ENCODE data around the gene KLHL33. TPM values are rescaled to one million over a fixed set of nuclear protein-coding genes. Genes with fewer than 3 reads are reported as not detected.

KLHL33 gene
- total RNA-seq, 1 experiment from 2014 or later: 0.11 TPM

DNA sequence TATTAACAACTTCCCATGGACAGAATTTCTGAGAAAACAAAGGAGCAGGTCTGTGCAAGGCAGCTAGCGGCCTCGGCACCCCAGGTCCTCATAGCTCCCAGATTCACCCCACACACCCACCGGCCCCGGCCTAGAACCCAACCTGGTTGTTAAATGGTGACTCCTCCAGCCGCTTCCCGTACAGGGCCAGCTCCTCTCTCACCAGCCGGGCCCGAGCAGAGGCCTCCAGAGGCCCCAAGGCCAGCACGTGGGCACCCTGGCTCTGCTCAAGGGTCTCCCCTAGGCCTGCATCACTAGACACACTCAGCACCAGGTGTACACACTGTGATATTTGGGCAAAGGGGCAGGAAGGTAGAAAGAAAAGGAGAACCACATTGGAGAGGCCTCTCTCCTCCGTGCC, 52.9 kb downstream of the KLHL33 start:
- intact Hi-C loops (cut with micrococcal nuclease; ENCODE audit: unreplicated experiment): no loop called here
- no peak overlapping the region for H3K27ac ChIP-seq
- no peaks in the 10 kb centered on the region for H3K9me3 ChIP-seq (ENCODE audit: insufficient read depth, low read depth)
- no peak overlapping the region for H2AFZ ChIP-seq
- no TSS peak for BruUV-seq (replicated peaks)
- no peak for DNase-seq
- no peaks in the 10 kb centered on the region for H3K79me2 ChIP-seq (ENCODE audit: low read depth)
- H3F3A ChIP-seq (ENCODE audit: insufficient read depth, low read depth): no peaks in the 10 kb centered on the region
- no peaks in the 10 kb centered on the region for H4K20me1 ChIP-seq (ENCODE audit: insufficient read depth)
- no peak overlapping the region for H3K4me3 ChIP-seq
- no peaks in the 10 kb centered on the region for H3K36me3 ChIP-seq (ENCODE audit: low read depth)
- ChIA-PET CTCF (no interaction called here), POLR2A (ENCODE audit: unreplicated experiment) (no interaction called here)
- H3K4me2 ChIP-seq: no peak overlapping the region
- no peaks in the 10 kb centered on the region for H3K4me1 ChIP-seq (replicated peaks; ENCODE audit: insufficient read depth)
- no peaks in the 10 kb centered on the region for H3K27me3 ChIP-seq (ENCODE audit: insufficient read depth, low read depth)
- no peaks in the 10 kb centered on the region for H3K9me2 ChIP-seq (ENCODE audit: insufficient read depth)
- TF ChIP-seq, protein P1, sequence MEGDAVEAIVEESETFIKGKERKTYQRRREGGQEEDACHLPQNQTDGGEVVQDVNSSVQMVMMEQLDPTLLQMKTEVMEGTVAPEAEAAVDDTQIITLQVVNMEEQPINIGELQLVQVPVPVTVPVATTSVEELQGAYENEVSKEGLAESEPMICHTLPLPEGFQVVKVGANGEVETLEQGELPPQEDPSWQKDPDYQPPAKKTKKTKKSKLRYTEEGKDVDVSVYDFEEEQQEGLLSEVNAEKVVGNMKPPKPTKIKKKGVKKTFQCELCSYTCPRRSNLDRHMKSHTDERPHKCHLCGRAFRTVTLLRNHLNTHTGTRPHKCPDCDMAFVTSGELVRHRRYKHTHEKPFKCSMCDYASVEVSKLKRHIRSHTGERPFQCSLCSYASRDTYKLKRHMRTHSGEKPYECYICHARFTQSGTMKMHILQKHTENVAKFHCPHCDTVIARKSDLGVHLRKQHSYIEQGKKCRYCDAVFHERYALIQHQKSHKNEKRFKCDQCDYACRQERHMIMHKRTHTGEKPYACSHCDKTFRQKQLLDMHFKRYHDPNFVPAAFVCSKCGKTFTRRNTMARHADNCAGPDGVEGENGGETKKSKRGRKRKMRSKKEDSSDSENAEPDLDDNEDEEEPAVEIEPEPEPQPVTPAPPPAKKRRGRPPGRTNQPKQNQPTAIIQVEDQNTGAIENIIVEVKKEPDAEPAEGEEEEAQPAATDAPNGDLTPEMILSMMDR (conservative IDR thresholded peaks at IDR 0.05): no peak
- TF ChIP-seq EZH2 (IDR thresholded peaks at IDR 0.05; ENCODE audit: low read depth): no peak

DNA sequence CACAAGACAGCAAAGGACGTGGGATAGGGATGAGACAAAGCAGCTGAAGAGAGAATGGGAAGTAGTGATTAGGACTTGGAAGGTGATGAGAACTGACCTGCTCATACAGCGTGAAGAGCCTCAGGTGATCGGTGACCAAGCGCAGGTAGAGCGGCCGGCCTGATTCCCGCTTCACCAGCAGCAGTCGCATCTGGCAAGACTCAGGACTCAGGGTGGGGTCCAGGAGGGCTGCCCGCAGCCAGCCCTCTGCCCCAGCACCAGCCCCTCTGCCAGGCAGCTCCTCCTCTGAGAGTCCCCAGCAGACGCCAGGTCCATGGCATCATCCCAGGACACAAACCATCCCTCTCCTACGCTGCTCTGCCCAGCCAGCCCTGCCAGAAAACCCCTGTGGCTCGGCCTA, 53.4 kb downstream of the KLHL33 start:
- intact Hi-C loops (cut with micrococcal nuclease; ENCODE audit: unreplicated experiment): no loop called here
- H3K4me1 ChIP-seq (replicated peaks; ENCODE audit: insufficient read depth): no peaks in the 10 kb centered on the region
- no peak overlapping the region for H3K4me3 ChIP-seq
- no peaks in the 10 kb centered on the region for H3K79me2 ChIP-seq (ENCODE audit: low read depth)
- no peaks in the 10 kb centered on the region for H3K27me3 ChIP-seq (ENCODE audit: insufficient read depth, low read depth)
- no peak overlapping the region for H2AFZ ChIP-seq
- H3K36me3 ChIP-seq (ENCODE audit: low read depth): no peaks in the 10 kb centered on the region
- H3K9me2 ChIP-seq (ENCODE audit: insufficient read depth): no peaks in the 10 kb centered on the region
- ChIA-PET POLR2A (ENCODE audit: unreplicated experiment) (no interaction called here), CTCF (no interaction called here)
- no peaks in the 10 kb centered on the region for H4K20me1 ChIP-seq (ENCODE audit: insufficient read depth)
- no peak overlapping the region for H3K4me2 ChIP-seq
- H3K27ac ChIP-seq: no peak overlapping the region
- H3F3A ChIP-seq (ENCODE audit: insufficient read depth, low read depth): no peaks in the 10 kb centered on the region
- TF ChIP-seq, protein P1 (conservative IDR thresholded peaks at IDR 0.05): no peak
- TF ChIP-seq EZH2 (IDR thresholded peaks at IDR 0.05; ENCODE audit: low read depth): no peak
- DNase-seq: no peak
- no TSS peak for BruUV-seq (replicated peaks)
- no peaks in the 10 kb centered on the region for H3K9me3 ChIP-seq (ENCODE audit: insufficient read depth, low read depth)

GRCh38 chr14:20381341-20381740, 54.6 kb downstream of the KLHL33 start:
- Histone ChIP-seq H3F3A (ENCODE audit: insufficient read depth, low read depth) (no peaks in the 10 kb centered on the region), H3K79me2 (ENCODE audit: low read depth) (no peaks in the 10 kb centered on the region), H2AFZ (no peak overlapping the region), H3K4me2 (no peak overlapping the region), H4K20me1 (ENCODE audit: insufficient read depth) (no peaks in the 10 kb centered on the region), H3K36me3 (ENCODE audit: low read depth) (no peaks in the 10 kb centered on the region), H3K4me3 (no peak overlapping the region), H3K9me3 (ENCODE audit: insufficient read depth, low read depth) (no peaks in the 10 kb centered on the region), H3K27me3 (ENCODE audit: insufficient read depth, low read depth) (no peaks in the 10 kb centered on the region), H3K9me2 (ENCODE audit: insufficient read depth) (no peaks in the 10 kb centered on the region), H3K4me1 (replicated peaks; ENCODE audit: insufficient read depth) (no peaks in the 10 kb centered on the region), H3K27ac (no peak overlapping the region)
- CTCF ChIA-PET: no interaction called here
- intact Hi-C loops (cut with micrococcal nuclease; ENCODE audit: unreplicated experiment): no loop called here
- POLR2A ChIA-PET (ENCODE audit: unreplicated experiment): no interaction called here
- TF ChIP-seq EZH2 (IDR thresholded peaks at IDR 0.05; ENCODE audit: low read depth): no peak
- TF ChIP-seq, protein P1 (conservative IDR thresholded peaks at IDR 0.05): no peak
- no peak for DNase-seq
- no TSS peak for BruUV-seq (replicated peaks)

All from PC-9 (cell line).